Measurements from ENCODE around the gene REC8. TPM values are rescaled to one million over a fixed set of nuclear protein-coding genes. Genes with fewer than 3 reads are reported as not detected.
A peak's percentile ranks its signal among the peaks of the same experiment; 100 is the strongest.

Gene REC8
- total and polyA plus RNA-seq, 2 of the 13 experiments (the other 11 are each of a cell fraction or from before 2014, with no cell fraction given) = 3.4 to 14.7 TPM

DNA sequence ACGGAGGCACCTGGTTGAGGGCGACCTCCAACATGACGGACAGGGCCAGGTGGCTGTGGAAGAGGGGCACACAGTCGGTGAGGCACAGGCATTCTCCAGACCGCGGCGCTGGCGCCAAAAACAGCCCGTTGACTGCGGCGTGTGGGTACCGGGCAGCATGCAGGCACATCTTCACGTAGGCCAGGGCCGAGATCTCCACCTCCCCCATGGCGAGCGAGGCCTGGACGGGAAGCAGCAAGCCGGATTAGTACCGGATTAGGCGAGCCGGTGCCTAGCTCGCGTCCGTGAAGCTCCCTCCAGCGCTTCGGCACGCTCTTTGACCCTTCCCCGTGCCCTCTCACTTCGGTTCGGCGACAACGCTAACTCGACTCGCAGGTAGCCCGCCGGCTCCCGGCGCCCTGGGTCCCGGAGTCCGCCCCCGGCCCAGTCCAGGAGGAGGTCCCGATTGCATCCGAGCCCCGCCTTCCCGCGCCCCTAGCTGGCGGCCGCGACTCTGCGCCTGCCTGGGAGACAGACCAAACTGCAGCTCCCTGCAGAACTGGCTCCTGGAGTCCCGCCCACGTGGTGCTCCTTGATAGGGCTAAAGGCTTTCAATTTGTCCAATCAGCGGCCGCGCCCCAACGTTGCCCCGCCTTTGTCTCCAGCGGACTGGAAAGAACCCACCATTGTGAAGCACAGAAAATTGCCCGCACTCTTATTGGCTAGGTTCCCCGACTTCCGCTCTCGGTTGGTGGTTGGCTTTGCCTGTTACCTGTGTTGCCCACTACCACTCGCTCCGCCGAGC lies 30.6 kb upstream of the REC8 start, which contains the start of gene EMC9 (continued):
- TF ChIP-seq, protein P1, sequence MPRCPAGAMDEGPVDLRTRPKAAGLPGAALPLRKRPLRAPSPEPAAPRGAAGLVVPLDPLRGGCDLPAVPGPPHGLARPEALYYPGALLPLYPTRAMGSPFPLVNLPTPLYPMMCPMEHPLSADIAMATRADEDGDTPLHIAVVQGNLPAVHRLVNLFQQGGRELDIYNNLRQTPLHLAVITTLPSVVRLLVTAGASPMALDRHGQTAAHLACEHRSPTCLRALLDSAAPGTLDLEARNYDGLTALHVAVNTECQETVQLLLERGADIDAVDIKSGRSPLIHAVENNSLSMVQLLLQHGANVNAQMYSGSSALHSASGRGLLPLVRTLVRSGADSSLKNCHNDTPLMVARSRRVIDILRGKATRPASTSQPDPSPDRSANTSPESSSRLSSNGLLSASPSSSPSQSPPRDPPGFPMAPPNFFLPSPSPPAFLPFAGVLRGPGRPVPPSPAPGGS (CRISPR knock-in tag; IDR thresholded peaks at IDR 0.05) = peak; percentile 97
- no peak for TF ChIP-seq FOXP1 (IDR thresholded peaks at IDR 0.05)
- 0 out of 2 replicates have a peak, but pooled peaks have one; percentile 47 for TF ChIP-seq FOXP1 (CRISPR knock-in tag; IDR thresholded peaks at IDR 0.05)
- TF ChIP-seq, protein P2, sequence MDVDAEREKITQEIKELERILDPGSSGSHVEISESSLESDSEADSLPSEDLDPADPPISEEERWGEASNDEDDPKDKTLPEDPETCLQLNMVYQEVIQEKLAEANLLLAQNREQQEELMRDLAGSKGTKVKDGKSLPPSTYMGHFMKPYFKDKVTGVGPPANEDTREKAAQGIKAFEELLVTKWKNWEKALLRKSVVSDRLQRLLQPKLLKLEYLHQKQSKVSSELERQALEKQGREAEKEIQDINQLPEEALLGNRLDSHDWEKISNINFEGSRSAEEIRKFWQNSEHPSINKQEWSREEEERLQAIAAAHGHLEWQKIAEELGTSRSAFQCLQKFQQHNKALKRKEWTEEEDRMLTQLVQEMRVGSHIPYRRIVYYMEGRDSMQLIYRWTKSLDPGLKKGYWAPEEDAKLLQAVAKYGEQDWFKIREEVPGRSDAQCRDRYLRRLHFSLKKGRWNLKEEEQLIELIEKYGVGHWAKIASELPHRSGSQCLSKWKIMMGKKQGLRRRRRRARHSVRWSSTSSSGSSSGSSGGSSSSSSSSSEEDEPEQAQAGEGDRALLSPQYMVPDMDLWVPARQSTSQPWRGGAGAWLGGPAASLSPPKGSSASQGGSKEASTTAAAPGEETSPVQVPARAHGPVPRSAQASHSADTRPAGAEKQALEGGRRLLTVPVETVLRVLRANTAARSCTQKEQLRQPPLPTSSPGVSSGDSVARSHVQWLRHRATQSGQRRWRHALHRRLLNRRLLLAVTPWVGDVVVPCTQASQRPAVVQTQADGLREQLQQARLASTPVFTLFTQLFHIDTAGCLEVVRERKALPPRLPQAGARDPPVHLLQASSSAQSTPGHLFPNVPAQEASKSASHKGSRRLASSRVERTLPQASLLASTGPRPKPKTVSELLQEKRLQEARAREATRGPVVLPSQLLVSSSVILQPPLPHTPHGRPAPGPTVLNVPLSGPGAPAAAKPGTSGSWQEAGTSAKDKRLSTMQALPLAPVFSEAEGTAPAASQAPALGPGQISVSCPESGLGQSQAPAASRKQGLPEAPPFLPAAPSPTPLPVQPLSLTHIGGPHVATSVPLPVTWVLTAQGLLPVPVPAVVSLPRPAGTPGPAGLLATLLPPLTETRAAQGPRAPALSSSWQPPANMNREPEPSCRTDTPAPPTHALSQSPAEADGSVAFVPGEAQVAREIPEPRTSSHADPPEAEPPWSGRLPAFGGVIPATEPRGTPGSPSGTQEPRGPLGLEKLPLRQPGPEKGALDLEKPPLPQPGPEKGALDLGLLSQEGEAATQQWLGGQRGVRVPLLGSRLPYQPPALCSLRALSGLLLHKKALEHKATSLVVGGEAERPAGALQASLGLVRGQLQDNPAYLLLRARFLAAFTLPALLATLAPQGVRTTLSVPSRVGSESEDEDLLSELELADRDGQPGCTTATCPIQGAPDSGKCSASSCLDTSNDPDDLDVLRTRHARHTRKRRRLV (CRISPR knock-in tag; IDR thresholded peaks at IDR 0.05) = peak; percentile 89
- TF ChIP-seq ZFP36L1 (CRISPR knock-in tag; IDR thresholded peaks at IDR 0.05) = peak; percentile 94; the same call in 1 of the 2 replicates
- peak; percentile 61; the same call in 1 of the 2 replicates for TF ChIP-seq MAZ (IDR thresholded peaks at IDR 0.05; ENCODE audit: borderline replicate concordance, low read depth, low read length)
- TF ChIP-seq MAZ (CRISPR knock-in tag; IDR thresholded peaks at IDR 0.05; ENCODE audit: low read depth) = peak; percentile 95
- TF ChIP-seq REL (CRISPR knock-in tag; conservative IDR thresholded peaks at IDR 0.05) = no peak
- peak; percentile 94 for TF ChIP-seq MEF2D (CRISPR knock-in tag; IDR thresholded peaks at IDR 0.05)
- TF ChIP-seq, protein P3, sequence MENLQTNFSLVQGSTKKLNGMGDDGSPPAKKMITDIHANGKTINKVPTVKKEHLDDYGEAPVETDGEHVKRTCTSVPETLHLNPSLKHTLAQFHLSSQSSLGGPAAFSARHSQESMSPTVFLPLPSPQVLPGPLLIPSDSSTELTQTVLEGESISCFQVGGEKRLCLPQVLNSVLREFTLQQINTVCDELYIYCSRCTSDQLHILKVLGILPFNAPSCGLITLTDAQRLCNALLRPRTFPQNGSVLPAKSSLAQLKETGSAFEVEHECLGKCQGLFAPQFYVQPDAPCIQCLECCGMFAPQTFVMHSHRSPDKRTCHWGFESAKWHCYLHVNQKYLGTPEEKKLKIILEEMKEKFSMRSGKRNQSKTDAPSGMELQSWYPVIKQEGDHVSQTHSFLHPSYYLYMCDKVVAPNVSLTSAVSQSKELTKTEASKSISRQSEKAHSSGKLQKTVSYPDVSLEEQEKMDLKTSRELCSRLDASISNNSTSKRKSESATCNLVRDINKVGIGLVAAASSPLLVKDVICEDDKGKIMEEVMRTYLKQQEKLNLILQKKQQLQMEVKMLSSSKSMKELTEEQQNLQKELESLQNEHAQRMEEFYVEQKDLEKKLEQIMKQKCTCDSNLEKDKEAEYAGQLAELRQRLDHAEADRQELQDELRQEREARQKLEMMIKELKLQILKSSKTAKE (CRISPR knock-in tag; IDR thresholded peaks at IDR 0.05; ENCODE audit: borderline replicate concordance) = no peak
- peak; percentile 98 for TF ChIP-seq ZNF552 (CRISPR knock-in tag; IDR thresholded peaks at IDR 0.05; ENCODE audit: borderline replicate concordance)
- peak; percentile 68 for TF ChIP-seq ZNF644 (CRISPR knock-in tag; IDR thresholded peaks at IDR 0.05; ENCODE audit: low read depth)
- TF ChIP-seq ELK4 (CRISPR knock-in tag; IDR thresholded peaks at IDR 0.05; ENCODE audit: borderline replicate concordance) = no peak; the same call in 1 of the 2 replicates
- peak; percentile 98; the same call in 1 of the 2 replicates for TF ChIP-seq SMYD3 (CRISPR knock-in tag; IDR thresholded peaks at IDR 0.05)
- TF ChIP-seq TCF12 (IDR thresholded peaks at IDR 0.05) = no peak
- TF ChIP-seq TCF12 (CRISPR knock-in tag; IDR thresholded peaks at IDR 0.05) = peak; percentile 78
- TF ChIP-seq IKZF4 (CRISPR knock-in tag; IDR thresholded peaks at IDR 0.05; ENCODE audit: borderline replicate concordance, low read depth, not compliant biosample characterization) = no peak
- peak; percentile 71 for TF ChIP-seq SMAD1 (CRISPR knock-in tag; IDR thresholded peaks at IDR 0.05; ENCODE audit: borderline replicate concordance, low read depth)

All from HepG2 (cell line).